HG02943 (cell line): ENCODE measurements around the gene CLTCL1.
"Not testable (repeated sequence)": the region's sequence is repeated elsewhere in the genome, so short reads cannot be mapped to it uniquely, and the experiment has no call there.

ENCODE experiments used
- ATAC-seq: cut with Tn5 transposase; IDR thresholded peaks from one replicate; pipeline ENCODE4 v1.9.1; 2021; ENCODE audit warnings: mild to moderate bottlenecking, low read depth, moderate library complexity; ENCODE audit not compliant: unreplicated experiment

CLTCL1 gene

GRCh38 chr22:19222242-19223005 is 69.1 kb downstream of the CLTCL1 start:
- no peak for ATAC-seq

GRCh38 chr22:19220867-19221266 is 70.7 kb downstream of the CLTCL1 start:
- ATAC-seq, result no peak

GRCh38 chr22:19218541-19219233 is 72.8 kb downstream of the CLTCL1 start:
- ATAC-seq, result no peak

GRCh38 chr22:19216579-19216978 is 74.9 kb downstream of the CLTCL1 start:
- ATAC-seq, result no peak

GRCh38 chr22:19215360-19215759 is 76.2 kb downstream of the CLTCL1 start:
- no peak for ATAC-seq

- ATAC-seq, result no peak
Observed at GRCh38 chr22:19214078-19214473, 77.4 kb downstream of the CLTCL1 start.

- no peak for ATAC-seq
Observed at GRCh38 chr22:19213442-19214077, 78.0 kb downstream of the CLTCL1 start.

GRCh38 chr22:19213001-19213400 is 78.5 kb downstream of the CLTCL1 start:
- ATAC-seq, result no peak

GRCh38 chr22:19212302-19212870 is 79.1 kb downstream of the CLTCL1 start:
- ATAC-seq, result no peak

- ATAC-seq, result no peak
Observed at GRCh38 chr22:19210188-19210587, 81.3 kb downstream of the CLTCL1 start.

- no peak for ATAC-seq
Observed at GRCh38 chr22:19208287-19208847, 83.2 kb downstream of the CLTCL1 start.

- ATAC-seq, result no peak
Observed at GRCh38 chr22:19207884-19208283, 83.6 kb downstream of the CLTCL1 start.

- ATAC-seq, result no peak
Observed at GRCh38 chr22:19207401-19207808, 84.1 kb downstream of the CLTCL1 start.

- no peak for ATAC-seq
Observed at GRCh38 chr22:19206287-19206686, 85.2 kb downstream of the CLTCL1 start.

GRCh38 chr22:19204640-19205039 is 86.9 kb downstream of the CLTCL1 start:
- no peak for ATAC-seq

- no peak for ATAC-seq
Observed at GRCh38 chr22:19203834-19204233, 87.7 kb downstream of the CLTCL1 start.

- ATAC-seq, result not testable (repeated sequence)
Observed at GRCh38 chr22:19202799-19203186, 88.7 kb downstream of the CLTCL1 start.

GRCh38 chr22:19201869-19202798 is 89.4 kb downstream of the CLTCL1 start:
- no peak for ATAC-seq

GRCh38 chr22:19201130-19201868 is 90.2 kb downstream of the CLTCL1 start:
- no peak for ATAC-seq
